Lower leg skin (tissue), 4 donors: Measurements from ENCODE around the gene ARHGAP28. TPM values are rescaled to one million over a fixed set of nuclear protein-coding genes. Genes with fewer than 3 reads are reported as not detected.

Source experiments
- DNase-seq, 2 donors: peaks; one replicate each; pipeline ENCODE4 v3.0.0-alpha.2; 2019; ENCODE audit warnings: low spot score in 2 of 2
- H3K4me3 ChIP-seq: fragments of 200-600 bp; sonication (generic); 2 replicates; pipeline ENCODE4 v1.5.1; 2017; ENCODE audit warnings: mild to moderate bottlenecking, low read depth; ENCODE audit not compliant: poor library complexity, severe bottlenecking
- POLR2A ChIP-seq, 2 donors: fragments of 450-650 bp; IDR thresholded peaks; one replicate each; pipeline ENCODE4 v1.6.1; 2016 to 2017; ENCODE audit warnings: antibody characterized with exemption in 2 of 2, mild to moderate bottlenecking in 1 of 2, moderate library complexity in 1 of 2
- WGBS, 2 donors: methylation state at CpG; one replicate each; pipeline ENCODE4 v1.1.5; 2018; 5-methylcytosine and 5-hydroxymethylcytosine counted together
- intact Hi-C: fragments of 100-400 bp; cut with DNase I; formaldehyde crosslinking; loops from one replicate; pipeline ENCODE4 v1.15.0; 2023; ENCODE audit warnings: low total_unique reads
- total RNA-seq, 4 donors: library from RNA; depleted of rRNA; stranded (reverse); fragments of >200 nt; gene quantifications; one replicate each; pipeline ENCODE4 v1.1.0, GENCODE V29; 2016
- TF ChIP-seq, protein P1 (sequence below), 3 donors: fragments of 450-650 bp; IDR thresholded peaks; one replicate each; pipeline ENCODE4 v1.5.1; 2016; ENCODE audit warnings: antibody characterized with exemption in 3 of 3, mild to moderate bottlenecking in 3 of 3, moderate library complexity in 2 of 3

ARHGAP28 gene
- total RNA-seq, 4 donors from 2014 or later: 1.4 to 5.9 (median 2.8) TPM

DNA sequence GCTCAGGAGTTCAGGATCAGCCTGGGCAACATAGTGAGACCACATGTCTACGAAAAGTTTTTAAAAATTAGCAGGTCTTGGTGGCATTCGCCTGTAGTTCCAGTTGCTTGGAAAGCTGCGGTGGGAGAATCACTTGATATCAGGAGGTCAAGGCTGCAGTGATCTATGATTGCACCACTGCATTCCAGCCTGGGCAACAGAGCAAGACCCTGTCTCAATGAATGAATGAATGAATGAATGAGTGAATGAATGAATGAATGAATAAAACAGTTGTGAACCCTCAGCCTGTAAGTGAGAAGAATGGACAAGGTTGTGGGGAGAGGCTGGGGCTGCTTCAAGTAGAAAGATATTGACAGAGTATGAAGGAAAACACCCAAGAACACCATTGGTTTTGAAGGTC lies 48.0 kb downstream of the ARHGAP28 start:
- no peak overlapping the region for H3K4me3 ChIP-seq
- 90 to 95% methylated on average over 3 of the region's 3 CpGs for WGBS, 2 donors
- no peak for TF ChIP-seq POLR2A (IDR thresholded peaks at IDR 0.05)
- TF ChIP-seq, protein P1, sequence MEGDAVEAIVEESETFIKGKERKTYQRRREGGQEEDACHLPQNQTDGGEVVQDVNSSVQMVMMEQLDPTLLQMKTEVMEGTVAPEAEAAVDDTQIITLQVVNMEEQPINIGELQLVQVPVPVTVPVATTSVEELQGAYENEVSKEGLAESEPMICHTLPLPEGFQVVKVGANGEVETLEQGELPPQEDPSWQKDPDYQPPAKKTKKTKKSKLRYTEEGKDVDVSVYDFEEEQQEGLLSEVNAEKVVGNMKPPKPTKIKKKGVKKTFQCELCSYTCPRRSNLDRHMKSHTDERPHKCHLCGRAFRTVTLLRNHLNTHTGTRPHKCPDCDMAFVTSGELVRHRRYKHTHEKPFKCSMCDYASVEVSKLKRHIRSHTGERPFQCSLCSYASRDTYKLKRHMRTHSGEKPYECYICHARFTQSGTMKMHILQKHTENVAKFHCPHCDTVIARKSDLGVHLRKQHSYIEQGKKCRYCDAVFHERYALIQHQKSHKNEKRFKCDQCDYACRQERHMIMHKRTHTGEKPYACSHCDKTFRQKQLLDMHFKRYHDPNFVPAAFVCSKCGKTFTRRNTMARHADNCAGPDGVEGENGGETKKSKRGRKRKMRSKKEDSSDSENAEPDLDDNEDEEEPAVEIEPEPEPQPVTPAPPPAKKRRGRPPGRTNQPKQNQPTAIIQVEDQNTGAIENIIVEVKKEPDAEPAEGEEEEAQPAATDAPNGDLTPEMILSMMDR (IDR thresholded peaks at IDR 0.05): no peak
- DNase-seq: no peak
- intact Hi-C loops: no loop called here

DNA sequence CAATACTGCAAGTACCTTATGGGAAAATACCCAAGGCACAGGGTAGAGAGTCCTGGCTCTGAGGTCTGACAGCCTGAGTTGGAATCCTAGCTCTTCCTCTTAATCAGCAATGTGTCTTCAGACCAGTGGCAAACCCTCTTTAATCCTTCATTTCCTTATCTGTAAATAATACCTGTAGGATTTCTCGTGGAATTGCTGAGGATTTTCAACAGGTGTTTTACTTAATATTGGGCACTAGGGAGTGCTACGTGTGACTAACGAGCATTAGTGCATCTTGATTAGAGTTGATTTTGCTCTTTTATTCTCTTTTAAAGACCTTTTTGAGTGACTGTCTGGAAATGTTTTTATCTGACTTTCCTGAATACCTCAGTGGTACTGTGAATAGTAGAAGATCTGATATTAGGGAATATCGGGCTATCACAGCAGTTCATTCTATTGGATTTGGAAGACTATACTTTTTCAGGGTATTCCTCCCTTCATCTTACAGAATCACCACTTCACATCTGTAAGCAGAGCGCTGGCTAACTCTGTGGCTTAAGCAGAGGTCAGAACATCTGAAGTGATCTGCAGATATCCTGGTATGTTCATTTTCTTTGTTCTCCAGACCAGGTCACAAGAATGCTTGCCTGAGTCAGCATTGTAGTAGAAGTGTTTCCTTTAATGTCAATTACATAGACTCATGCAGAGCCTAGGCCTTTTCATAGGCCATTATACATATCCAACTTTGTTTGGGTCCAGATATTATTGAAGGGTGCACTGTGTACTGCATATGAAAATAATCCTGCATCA lies 49.1 kb downstream of the ARHGAP28 start:
- TF ChIP-seq, protein P1 (IDR thresholded peaks at IDR 0.05): no peak
- no peak for TF ChIP-seq POLR2A (IDR thresholded peaks at IDR 0.05)
- no peak for DNase-seq
- intact Hi-C loops: no loop called here
- WGBS, 2 donors: 90 to 92% methylated on average over 5 of the region's 5 CpGs
- H3K4me3 ChIP-seq: no peak overlapping the region

DNA sequence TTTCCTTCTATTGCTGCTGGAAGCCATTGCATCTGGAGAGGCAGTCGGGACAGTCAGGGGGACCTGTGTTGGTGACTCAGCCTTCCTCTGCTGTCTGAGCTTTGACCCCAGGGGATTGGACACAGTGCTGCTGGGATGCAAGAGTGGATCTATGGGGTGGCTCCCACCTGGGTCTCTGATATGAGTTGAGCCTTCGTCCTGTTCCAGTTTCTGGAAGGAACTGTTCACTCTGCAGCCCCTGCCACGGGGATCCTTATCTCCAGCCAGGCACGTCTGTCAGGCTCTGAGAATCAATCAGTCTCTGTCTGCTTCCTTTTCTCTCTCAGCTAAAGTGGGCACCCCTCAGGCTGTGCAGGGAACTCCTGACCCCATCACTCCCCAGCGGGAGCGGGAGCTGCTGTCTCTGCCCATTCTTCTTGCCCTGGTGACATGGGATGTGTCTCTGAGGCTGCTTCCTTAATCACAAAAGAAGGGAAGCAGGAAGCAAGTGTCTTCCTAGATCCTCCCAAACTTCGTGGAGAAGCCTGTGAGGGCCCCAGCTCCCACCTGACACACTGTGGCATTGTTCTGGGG lies 51.7 kb downstream of the ARHGAP28 start:
- intact Hi-C loops: no loop called here
- no peak for DNase-seq
- WGBS, 2 donors: 10 to 13% methylated on average over 7 of the region's 7 CpGs
- TF ChIP-seq POLR2A (IDR thresholded peaks at IDR 0.05): no peak
- TF ChIP-seq, protein P1 (IDR thresholded peaks at IDR 0.05): no peak
- H3K4me3 ChIP-seq: no peak overlapping the region

DNA sequence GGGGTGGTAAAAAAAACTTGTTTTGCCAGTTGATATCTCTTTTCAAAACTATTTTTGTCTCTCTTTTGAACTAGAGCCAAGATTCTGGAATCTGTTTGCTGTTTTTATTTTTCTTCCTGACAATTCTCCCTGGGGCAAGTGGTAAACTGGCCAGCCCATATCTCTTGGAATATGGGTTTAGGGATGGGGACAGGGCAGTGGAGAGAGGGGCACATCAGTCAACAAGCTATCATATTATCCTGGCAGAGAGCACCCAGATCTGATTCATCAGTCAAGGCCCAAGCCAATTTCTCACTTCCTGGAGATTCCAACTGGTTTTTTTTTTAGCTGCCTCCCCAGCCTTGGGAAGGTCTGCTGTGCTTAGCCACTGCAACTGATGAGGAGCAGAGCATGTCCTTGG lies 52.3 kb downstream of the ARHGAP28 start:
- no peak overlapping the region for H3K4me3 ChIP-seq
- no peak for DNase-seq
- TF ChIP-seq, protein P1 (IDR thresholded peaks at IDR 0.05): no peak
- TF ChIP-seq POLR2A (IDR thresholded peaks at IDR 0.05): no peak
- intact Hi-C loops: no loop called here

DNA sequence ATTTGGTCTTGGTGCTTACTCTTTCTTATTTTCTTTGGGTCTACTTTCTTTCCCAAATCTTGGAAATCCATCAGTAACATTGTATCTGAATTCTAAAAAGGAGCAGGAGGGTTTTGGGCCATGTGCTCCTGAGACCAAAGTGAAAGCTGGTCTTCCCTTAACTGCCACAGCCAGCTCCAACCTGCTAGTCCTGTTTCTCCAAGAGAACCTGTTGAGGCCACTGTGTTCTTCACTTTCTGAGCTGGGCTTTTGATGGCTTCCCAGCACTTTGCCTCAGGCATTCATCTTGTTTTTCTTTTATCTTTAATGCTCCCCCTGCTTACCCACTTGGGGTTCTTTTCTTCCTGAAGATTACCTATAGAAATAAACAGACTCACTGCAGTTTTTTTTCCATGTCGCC lies 53.3 kb downstream of the ARHGAP28 start:
- no peak overlapping the region for H3K4me3 ChIP-seq
- intact Hi-C loops: no loop called here
- TF ChIP-seq POLR2A (IDR thresholded peaks at IDR 0.05): no peak
- TF ChIP-seq, protein P1 (IDR thresholded peaks at IDR 0.05): no peak
- DNase-seq: no peak
- WGBS, 2 donors: 91 to 95% methylated on average over 1 of the region's 1 CpG
